ENCODE measurements around the gene PLEKHM1.

The PLEKHM1 gene

DNA sequence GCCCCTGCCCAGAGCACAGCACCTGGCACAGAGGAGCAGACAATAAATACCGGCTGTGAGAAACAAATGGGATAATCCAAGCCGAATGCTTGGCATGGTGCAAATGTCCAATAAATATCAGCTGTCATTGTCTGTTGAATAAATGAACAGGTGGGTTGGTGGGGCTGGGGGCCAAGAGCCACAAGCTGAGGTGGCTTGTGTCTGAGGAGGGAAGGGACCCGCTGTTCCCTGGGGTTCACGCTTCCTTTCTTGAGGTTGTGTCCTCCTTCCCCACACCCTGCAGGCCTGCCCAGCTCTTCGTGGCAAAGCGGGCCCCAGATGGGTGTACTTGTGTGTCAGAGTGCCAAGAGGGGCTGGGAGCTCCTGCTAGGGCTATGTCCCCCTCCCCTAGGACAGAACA lies 96.4 kb downstream of the PLEKHM1 start:
- no peak overlapping the region for H3K27ac Mint-ChIP-seq
- TF ChIP-seq, protein P1, sequence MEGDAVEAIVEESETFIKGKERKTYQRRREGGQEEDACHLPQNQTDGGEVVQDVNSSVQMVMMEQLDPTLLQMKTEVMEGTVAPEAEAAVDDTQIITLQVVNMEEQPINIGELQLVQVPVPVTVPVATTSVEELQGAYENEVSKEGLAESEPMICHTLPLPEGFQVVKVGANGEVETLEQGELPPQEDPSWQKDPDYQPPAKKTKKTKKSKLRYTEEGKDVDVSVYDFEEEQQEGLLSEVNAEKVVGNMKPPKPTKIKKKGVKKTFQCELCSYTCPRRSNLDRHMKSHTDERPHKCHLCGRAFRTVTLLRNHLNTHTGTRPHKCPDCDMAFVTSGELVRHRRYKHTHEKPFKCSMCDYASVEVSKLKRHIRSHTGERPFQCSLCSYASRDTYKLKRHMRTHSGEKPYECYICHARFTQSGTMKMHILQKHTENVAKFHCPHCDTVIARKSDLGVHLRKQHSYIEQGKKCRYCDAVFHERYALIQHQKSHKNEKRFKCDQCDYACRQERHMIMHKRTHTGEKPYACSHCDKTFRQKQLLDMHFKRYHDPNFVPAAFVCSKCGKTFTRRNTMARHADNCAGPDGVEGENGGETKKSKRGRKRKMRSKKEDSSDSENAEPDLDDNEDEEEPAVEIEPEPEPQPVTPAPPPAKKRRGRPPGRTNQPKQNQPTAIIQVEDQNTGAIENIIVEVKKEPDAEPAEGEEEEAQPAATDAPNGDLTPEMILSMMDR (IDR thresholded peaks at IDR 0.05), result no peak
- H3K36me3 Mint-ChIP-seq (ENCODE audit: low read depth), result peaks cover 8% of the 10 kb centered on the region
- H3K9me3 Mint-ChIP-seq, result peaks cover 5% of the 10 kb centered on the region
- peaks cover 21% of the 10 kb centered on the region for H3K27me3 Mint-ChIP-seq (ENCODE audit: low read depth, poor library complexity)
- peaks cover 24% of the 10 kb centered on the region for H3K4me1 Mint-ChIP-seq
- DNase-seq, result no peak
- H3K4me3 Mint-ChIP-seq, result no peak overlapping the region

- TF ChIP-seq, protein P1 (IDR thresholded peaks at IDR 0.05), result no peak
- DNase-seq, result no peak
- Mint-ChIP-seq H3K4me3 (no peak overlapping the region), H3K27ac (no peak overlapping the region), H3K4me1 (peaks cover 24% of the 10 kb centered on the region), H3K27me3 (ENCODE audit: low read depth, poor library complexity) (peaks cover 22% of the 10 kb centered on the region), H3K9me3 (peaks cover 5% of the 10 kb centered on the region), H3K36me3 (ENCODE audit: low read depth) (peaks cover 8% of the 10 kb centered on the region)
These were observed 97.1 kb downstream of the PLEKHM1 start for GRCh38 chr17:45393411-45393810.

DNA sequence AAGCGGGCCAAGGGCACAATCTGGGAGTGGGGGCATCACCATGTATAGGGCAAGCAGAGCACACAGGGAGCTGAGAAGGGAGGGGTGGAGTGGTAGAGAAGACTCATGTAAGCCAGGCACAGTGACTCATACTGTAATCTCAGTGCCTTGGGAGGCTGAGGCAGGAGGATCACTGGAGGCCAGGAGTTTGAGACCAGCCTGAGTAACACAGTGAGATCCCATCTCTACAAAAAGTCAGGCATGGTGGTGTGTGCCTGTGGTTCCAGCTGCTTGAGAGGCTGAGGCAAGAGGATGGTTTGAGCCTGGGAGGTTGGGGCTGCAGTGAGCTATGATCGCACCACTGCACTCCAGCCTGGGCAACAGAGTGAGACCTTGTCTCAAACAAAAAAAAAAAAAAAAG lies 98.6 kb downstream of the PLEKHM1 start:
- peaks cover 2% of the 10 kb centered on the region for H3K9me3 Mint-ChIP-seq
- H3K27me3 Mint-ChIP-seq (ENCODE audit: low read depth, poor library complexity), result peaks cover 30% of the 10 kb centered on the region
- TF ChIP-seq, protein P1 (IDR thresholded peaks at IDR 0.05), result no peak
- peaks cover 2% of the 10 kb centered on the region for H3K36me3 Mint-ChIP-seq (ENCODE audit: low read depth)
- H3K27ac Mint-ChIP-seq, result no peak overlapping the region
- DNase-seq, result no peak
- H3K4me1 Mint-ChIP-seq, result peaks cover 15% of the 10 kb centered on the region
- H3K4me3 Mint-ChIP-seq, result no peak overlapping the region

DNA sequence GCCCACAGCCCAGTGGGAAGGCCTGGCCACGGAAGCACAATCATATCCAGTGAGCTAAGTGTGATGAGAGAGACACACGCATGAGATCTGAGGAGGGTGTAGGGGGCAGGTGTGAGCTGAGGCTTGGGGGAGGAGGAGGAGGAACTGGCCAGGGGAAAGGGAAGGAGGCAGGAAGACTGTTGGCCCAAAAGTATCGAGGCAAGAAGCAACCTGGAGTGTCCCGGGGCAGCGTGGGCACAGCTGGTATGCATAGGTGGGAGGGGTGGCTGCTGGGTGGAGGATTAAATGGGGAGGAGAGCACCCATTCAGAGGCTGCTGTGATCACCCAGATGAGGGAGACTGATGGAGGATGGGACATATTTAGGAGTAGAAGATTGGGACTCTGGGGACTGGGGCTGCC lies 99.2 kb downstream of the PLEKHM1 start:
- TF ChIP-seq, protein P1 (IDR thresholded peaks at IDR 0.05), result no peak
- no peak overlapping the region for H3K27ac Mint-ChIP-seq
- no peak for DNase-seq
- H3K27me3 Mint-ChIP-seq (ENCODE audit: low read depth, poor library complexity), result peaks cover 30% of the 10 kb centered on the region
- no peaks in the 10 kb centered on the region for H3K36me3 Mint-ChIP-seq (ENCODE audit: low read depth)
- H3K4me3 Mint-ChIP-seq, result no peak overlapping the region
- no peaks in the 10 kb centered on the region for H3K9me3 Mint-ChIP-seq
- H3K4me1 Mint-ChIP-seq, result peaks cover 12% of the 10 kb centered on the region

- no peak overlapping the region for H3K4me3 Mint-ChIP-seq
- no peak for DNase-seq
- peaks cover 32% of the 10 kb centered on the region for H3K27me3 Mint-ChIP-seq (ENCODE audit: low read depth, poor library complexity)
- H3K9me3 Mint-ChIP-seq, result no peaks in the 10 kb centered on the region
- TF ChIP-seq, protein P1 (IDR thresholded peaks at IDR 0.05), result no peak
- H3K27ac Mint-ChIP-seq, result no peak overlapping the region
- H3K36me3 Mint-ChIP-seq (ENCODE audit: low read depth), result no peaks in the 10 kb centered on the region
- peaks cover 7% of the 10 kb centered on the region for H3K4me1 Mint-ChIP-seq
These were observed 101.2 kb downstream of the PLEKHM1 start for GRCh38 chr17:45389354-45389753.

GRCh38 chr17:45388604-45389325 lies 101.8 kb downstream of the PLEKHM1 start:
- TF ChIP-seq, protein P1 (IDR thresholded peaks at IDR 0.05), result no peak
- Mint-ChIP-seq H3K4me3 (no peak overlapping the region), H3K36me3 (ENCODE audit: low read depth) (no peaks in the 10 kb centered on the region), H3K27me3 (ENCODE audit: low read depth, poor library complexity) (peaks cover 32% of the 10 kb centered on the region), H3K9me3 (no peaks in the 10 kb centered on the region), H3K4me1 (peaks cover 7% of the 10 kb centered on the region), H3K27ac (no peak overlapping the region)
- no peak for DNase-seq

All from nephron progenitor cell (in vitro differentiated cells).